GM15510 (cell line): ENCODE measurements around the gene SORT1.
A peak's percentile ranks its signal among the peaks of the same experiment; 100 is the strongest.

ENCODE experiments used
- POLR2A ChIP-seq: IDR thresholded peaks from 3 replicates; pipeline ENCODE4 v1.6.1; 2011; ENCODE audit warnings: borderline replicate concordance; ENCODE audit not compliant: insufficient read length; ENCODE audit errors: extremely low read depth

The SORT1 gene

DNA sequence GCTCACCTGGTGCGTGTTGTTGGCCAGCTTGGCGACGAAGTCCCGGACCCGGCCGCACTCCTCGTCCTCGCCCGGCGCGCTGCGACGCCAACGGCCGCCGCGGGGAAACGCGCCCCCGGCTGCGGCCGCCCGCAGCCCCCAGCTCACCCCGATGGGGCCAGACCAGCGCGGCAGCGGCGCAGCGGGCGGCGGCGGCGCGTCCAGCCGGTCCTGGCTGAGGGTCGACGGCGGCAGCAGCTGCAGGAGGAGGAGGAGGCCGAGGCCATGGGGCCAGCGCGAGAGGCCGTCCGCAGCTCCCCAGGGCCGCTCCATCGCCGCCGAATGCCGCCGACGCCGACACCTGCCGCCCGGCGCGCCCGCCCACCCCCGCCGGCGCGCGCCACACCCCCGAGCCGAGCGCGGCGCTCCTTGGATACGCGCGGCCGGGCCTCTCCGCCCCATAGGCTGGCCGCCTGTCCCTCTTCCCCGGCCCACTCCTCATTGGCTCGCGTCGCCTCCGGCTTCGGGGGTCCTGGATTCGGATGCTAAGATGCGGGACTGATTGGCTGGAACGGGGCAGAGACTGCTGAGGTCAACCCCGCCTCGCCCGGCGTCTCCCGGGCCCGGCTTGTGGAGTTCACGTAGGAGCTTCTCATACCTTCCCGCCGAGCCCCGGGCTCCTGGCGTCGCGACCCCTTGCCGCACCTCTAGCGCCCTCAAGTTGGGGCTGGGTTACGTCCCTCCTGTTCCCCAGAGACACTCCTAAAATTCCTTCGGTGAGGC lies at the start of gene SORT1:
TSS of gene SORT1 (minus strand) at position 338 of the 762 bp plus-strand sequence. CDS start at position 312, 26 bp downstream.
- TF ChIP-seq POLR2A: no peak

DNA sequence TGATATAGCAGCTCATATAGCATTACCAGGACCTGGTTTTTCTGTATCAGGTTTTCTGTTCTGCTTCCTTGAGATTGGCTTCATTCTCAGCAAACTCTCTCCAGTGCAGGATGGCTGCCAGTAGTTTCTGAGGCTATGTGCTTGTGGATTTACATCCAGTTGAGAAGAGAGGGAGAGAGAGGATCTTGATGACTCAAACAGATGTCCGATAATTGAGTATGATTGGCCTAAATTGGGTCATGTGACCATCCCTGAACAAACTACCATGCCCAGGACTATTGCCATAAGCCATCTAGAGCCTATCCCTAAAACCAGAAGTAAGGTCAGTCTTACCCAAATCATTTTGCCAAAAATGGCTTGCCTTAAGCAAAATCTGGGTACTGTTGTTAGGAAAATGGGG lies 46.6 kb upstream of the SORT1 start:
- no peak for TF ChIP-seq POLR2A

DNA sequence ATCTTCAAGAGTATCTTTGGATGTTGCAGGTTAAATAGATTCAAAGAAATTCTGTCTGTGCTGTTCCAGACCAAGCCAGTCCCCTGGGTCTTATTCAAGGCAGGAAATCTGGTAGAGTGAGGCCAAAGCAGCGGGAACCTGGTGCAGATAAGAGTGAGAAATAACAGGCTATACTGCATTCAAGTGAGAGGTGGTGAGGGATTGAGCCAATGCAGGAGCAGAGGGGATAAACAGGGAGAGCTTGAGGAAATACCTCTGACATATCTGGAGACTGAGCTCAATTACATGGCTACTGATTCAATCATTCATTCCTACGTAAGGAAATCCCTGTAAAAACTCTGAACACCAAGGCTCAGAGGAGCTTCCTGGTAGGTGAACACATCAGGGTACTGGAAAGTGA lies 45.8 kb upstream of the SORT1 start:
- no peak for TF ChIP-seq POLR2A

DNA sequence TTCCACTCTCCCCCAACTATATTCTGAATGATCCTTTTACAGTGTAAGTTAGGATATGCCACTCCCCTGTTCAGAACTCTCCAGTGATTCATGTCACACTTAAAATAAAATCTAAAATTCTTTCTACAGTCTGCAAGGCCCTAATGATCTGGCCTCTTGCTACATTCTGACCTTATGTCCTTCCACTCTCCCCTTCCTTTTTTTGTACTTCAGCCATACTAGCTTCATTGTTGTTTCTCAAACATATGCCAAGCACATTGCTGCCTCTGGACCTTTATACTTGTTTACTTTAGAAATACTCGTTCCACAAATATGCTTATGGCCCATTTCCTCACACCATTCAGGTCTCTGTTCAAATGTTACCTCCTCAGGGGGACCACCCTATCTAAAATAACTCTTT lies 43.4 kb upstream of the SORT1 start:
- no peak for TF ChIP-seq POLR2A

DNA sequence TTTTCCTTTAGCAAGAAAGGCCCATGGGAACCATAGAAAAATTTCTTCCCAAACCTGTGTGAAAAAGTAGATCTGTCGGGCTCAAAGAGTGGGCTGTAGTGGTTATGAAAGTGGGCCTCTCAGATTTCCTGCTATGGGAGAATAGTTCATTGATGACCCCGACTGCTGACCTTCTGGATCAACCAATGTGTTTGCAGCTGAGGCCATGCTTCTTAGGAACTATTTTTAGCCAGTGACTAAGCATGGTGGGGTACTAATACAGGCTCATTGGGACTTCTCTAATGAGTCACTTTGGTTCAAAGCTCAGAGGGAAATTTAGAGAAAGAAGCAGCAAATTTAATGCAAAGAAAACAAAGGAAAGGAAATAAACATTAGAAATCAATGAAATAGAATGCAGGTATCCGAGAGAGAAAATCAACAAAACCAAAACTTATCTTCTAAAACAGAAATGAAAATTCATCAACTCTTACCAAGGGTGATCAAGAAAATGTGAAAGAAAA lies 41.1 kb upstream of the SORT1 start:
- no peak for TF ChIP-seq POLR2A

DNA sequence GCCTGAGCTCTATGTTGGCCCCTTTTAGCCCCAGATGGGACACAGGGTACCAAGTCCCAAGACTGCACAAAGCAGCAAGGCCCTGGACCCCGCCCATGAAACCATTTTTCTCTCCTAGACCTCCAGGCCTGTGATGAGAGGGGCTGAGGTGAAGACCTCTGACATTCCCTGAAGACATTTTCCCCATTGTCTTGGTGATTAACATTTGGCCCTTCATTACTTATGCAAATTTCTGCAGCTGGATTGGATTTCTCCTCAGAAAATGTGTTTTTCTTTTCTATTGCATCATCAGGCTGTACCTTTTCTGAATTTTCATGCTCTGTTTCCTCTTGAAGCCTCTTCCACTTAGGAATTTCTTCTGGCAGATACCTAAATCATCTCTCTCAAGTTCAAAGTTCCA lies 36.8 kb upstream of the SORT1 start:
- no peak for TF ChIP-seq POLR2A

DNA sequence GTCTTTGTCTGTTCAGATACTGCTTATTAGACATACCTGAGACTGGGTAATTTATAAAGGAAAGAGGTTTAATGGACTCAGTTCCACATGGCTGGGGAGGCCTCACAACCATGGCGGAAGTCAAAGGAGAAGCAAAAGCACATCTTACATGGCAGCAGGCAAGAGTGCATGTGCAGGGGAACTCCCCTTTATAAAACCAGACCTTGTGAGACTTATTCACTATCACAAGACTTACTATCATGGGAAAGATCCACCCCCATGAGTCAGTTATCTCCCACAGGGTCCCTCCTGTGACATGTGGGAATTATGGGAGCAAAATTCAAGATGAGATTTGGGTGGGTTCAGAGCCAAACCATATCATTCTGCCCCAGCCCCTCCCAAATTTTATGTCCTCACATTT lies 35.6 kb upstream of the SORT1 start:
- no peak for TF ChIP-seq POLR2A

DNA sequence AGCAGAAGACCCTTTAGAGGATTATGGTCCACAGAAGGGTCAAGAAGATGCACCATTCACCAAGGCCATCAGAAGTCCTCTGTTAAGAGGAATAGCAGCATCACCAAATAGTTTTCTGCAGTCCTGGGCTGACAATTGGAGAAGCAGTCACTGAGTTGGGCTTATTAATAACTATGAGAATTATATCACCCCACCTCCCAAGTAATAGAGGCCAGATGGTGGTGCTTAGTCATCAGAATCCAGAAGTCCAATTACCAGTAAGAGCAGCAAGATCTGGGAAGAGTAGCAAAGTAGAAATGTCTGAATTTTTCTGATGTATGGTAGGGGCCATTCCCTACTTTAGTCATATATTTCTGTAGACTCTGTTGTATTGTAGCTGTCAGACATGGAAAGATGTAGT lies 34.6 kb upstream of the SORT1 start:
- no peak for TF ChIP-seq POLR2A

DNA sequence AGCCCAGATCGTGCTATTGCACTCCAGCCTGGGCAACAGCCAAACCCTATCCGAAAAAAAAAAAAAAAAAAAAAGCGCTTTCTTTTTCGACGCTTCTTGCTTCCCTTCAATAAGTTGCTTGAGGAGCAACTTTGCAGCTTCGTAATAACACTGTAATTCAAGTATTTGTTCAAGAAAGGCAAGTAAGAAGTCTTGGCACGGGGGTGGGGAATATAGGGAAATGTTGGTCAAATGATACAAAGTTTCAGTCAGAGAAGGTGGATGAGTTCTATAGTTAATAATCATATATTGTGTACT lies 29.4 kb upstream of the SORT1 start:
- TF ChIP-seq POLR2A: no peak

DNA sequence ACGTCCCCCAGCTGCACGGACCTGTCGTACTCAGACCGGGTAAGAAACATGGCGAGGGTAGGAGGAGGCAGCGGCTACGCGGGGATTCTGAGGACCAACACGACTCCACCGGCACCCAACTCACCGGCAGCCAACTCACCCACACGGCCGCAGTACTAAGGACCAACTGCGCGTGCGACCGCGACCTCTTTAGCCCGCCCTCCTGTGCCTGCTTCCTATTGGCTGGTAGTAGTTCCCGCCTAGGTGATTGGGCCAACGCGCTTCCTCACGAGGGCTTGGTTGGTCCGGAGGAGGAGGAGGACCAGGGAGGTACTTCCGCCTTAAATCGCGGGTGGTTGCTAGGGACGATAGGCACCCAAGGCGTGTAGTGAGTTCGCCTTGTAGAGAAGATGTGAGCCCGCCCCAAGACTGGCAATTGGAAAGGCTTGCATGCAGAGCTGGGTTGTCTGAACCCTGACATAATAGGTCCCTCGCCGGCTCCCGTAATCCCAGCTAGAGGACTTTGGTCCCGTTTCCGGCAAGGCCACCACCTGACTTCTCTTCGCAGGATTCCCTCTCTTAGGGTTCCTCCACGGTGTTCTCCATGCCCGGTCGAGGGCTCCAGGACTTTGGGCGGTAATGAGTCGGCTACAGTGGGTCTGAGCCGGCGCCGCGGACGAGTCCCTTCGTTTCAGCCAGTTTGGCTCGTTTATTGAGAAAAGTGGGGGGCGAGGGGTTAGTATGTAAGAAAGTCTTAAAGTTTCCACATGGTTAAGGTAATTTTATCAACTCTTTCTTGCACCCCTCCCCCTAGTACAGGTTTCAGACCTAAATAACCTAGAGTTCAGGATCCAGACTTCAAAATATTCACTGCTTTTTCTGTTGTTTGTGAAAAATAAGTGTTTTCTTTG lies 28.8 kb upstream of the SORT1 start, which contains the start of gene PSMA5:
TSS of gene PSMA5 (minus strand) at position 168 of the 890 bp plus-strand sequence. CDS start at position 50, 118 bp downstream.
- TF ChIP-seq POLR2A: peak; percentile 94

DNA sequence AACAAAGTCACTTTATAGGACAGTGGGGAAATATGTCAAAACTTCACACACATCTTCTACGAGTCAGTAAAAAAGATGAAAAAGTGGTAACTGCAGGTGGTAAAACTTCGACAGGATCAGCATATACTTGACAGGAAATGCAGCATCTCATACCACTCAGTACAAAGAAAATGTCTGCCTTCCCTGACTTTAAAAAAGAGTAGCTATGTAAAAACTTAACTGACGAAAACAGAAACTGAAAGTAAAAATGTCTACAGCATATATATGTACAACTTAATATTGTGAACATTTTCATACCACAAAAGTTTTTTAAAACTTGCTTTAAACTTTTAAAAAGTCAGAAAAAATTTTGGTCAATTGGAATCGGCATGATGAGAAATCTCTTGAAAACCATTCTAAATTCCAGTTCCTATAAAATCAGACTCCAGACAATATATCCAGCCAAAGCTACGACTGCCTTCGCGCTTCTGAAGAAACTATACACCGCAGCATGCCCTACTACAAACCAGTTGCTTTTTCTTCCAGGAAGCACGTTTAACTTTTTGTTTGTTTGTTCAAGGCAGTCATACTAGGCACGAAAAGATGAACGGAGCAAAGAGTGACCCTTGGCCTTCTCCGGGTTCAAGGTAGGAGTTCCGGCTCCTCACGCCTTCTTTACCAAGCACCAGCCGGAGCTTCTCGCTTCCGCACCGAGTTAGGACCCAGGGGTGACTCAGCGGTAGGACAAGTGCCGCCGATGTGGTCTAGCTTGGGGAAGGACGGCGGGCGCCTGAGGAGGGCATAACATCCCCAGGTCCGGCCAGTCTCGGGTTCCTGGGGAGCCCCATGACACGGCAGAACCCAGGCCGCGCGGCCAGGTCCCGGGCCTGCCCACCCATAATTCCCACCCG lies 27.9 kb upstream of the SORT1 start:
- TF ChIP-seq POLR2A: no peak

DNA sequence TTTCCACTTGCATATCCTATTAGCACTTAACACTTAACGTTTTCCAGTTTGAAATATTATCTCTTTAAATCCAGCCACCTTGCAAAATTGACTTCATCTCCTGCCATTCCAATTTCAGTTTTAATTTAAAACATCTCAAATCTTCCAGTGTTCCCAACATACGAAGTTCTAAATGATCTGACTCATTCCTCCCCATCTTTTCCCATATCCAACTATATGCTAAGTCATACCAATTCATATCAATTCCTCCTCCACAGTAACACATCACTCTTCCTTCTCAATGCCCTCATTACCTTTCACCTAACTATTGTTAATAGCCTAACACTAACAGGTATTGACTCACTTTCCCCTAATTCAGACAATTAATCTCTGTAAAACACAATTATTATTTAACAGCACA lies 25.8 kb upstream of the SORT1 start:
- TF ChIP-seq POLR2A: no peak

DNA sequence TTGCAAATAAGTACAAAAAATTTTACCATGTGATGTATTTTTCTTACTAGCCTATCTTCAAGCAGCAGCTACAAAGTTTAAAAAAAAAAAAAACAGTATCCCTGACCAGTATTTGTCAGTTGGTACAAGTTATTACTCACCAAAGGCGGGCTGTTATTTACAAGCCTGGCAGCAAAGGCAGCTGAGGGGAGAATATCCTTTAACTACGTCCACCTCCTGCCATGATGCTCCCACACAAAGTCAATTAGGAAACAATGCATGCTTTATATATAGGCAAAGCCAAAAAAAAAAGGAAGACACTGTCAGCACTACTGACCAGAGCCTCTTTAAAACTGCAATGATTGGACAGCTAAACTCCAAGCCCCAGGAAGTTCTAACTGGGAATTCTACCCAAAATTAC lies 14.8 kb upstream of the SORT1 start:
- no peak for TF ChIP-seq POLR2A

DNA sequence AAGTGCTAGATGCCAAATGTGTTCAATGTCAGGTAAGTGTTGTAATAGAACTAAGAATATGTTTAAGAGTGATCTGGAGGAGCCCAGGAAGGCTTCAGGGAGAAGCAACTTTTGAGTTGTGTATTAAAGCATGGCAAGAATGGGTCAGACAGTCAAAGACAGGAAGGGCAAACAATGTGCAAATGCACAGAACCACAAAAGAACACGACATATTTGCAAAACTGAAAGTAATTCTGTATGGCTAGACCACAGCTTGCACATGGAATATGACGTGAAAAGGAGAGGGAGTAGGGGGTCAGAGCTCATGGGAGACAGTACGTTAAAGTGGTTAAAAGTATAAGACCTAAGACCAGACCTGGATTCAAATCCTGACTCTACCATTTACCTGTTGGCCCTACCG lies 7.1 kb upstream of the SORT1 start:
- no peak for TF ChIP-seq POLR2A

DNA sequence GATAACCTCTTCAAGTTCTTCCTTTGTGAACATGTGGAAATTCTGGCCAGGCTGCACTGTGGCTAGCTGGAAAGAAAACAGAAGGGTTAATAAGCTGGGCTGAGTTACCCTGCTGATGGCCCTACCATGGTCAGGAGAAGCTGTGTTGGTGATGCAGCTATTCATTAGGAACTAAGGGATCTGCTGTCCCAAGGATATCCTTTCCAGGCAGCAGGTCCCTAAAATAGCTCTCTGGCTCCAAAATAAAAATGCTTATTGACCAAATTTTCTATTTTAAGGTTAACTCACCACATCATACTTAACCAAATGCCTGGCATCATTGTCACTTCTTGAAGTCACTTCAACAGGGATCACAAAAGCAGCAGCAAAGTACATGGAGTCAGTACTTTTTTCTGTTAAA lies 4.3 kb upstream of the SORT1 start:
- no peak for TF ChIP-seq POLR2A
